LNCaP clone FGC (cell line): Measurements from ENCODE around the gene MRPS14.

Experiments used
- DNase-seq: peaks from one replicate; pipeline ENCODE4 v3.0.0-alpha.2; 2011; ENCODE audit warnings: low read depth
- H3K4me3 ChIP-seq: 2 replicates; pipeline ENCODE4 v1.5.1; 2011; ENCODE audit warnings: mild to moderate bottlenecking, low read depth, low read length, control low read depth
- TF ChIP-seq, protein P1 (sequence below): IDR thresholded peaks from 2 replicates; pipeline ENCODE4 v1.5.1; 2012; ENCODE audit warnings: mild to moderate bottlenecking; ENCODE audit not compliant: control insufficient read depth, insufficient read depth; ENCODE audit errors: extremely low read depth

Gene MRPS14

DNA sequence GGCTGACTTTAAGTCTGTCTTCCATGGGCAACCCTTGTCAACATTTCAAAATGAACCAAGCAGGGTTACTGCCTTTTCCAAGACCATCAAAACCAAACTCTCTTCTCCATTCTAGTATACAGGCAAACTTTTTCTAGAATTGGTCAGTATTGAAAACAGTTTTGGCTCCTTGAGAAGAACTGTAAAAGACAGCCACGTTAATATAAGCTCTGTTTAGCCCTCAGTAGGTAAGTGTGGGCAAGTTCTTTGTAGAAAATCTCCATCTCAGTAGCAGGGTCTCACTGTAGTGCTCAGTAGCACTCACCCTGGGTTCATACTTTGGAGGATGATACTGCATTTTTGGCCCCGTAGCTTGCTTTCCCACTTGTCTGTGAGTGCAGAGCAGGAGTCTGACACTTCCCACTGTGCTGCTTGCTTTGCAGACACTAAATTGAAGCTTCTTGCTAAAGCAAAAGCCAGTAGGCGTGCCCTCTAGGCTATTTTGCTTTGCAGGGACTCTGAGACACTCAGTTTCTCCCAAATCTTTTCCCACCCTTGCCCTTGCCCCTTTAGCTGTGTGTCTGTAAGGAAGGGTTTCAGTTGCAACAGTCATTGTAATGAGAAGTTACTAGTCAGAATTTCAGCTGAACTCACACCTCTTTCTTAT, 57.7 kb downstream of the MRPS14 start:
- DNase-seq: no peak
- TF ChIP-seq, protein P1, sequence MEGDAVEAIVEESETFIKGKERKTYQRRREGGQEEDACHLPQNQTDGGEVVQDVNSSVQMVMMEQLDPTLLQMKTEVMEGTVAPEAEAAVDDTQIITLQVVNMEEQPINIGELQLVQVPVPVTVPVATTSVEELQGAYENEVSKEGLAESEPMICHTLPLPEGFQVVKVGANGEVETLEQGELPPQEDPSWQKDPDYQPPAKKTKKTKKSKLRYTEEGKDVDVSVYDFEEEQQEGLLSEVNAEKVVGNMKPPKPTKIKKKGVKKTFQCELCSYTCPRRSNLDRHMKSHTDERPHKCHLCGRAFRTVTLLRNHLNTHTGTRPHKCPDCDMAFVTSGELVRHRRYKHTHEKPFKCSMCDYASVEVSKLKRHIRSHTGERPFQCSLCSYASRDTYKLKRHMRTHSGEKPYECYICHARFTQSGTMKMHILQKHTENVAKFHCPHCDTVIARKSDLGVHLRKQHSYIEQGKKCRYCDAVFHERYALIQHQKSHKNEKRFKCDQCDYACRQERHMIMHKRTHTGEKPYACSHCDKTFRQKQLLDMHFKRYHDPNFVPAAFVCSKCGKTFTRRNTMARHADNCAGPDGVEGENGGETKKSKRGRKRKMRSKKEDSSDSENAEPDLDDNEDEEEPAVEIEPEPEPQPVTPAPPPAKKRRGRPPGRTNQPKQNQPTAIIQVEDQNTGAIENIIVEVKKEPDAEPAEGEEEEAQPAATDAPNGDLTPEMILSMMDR: no peak
- H3K4me3 ChIP-seq: no peak overlapping the region

DNA sequence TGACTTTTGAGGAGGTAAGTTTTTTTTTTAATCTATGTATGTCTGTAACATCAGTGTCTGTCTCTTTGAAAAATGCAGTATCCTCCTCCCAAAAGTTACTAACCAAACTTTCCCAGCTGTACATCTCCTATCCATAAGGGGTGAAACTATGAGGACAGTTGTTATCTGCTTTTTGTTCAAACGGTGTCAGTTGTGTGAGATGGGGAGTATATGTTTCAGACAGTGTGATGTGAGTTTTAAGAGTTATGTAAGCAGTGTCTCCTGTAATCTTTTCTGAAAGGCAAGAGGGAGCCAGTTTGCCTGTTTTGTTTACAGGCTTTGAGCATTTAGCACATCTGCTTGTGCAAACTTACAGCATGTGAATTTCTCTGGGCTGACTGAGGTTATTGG, 58.3 kb downstream of the MRPS14 start:
- TF ChIP-seq, protein P1: no peak
- H3K4me3 ChIP-seq: no peak overlapping the region
- DNase-seq: no peak

DNA sequence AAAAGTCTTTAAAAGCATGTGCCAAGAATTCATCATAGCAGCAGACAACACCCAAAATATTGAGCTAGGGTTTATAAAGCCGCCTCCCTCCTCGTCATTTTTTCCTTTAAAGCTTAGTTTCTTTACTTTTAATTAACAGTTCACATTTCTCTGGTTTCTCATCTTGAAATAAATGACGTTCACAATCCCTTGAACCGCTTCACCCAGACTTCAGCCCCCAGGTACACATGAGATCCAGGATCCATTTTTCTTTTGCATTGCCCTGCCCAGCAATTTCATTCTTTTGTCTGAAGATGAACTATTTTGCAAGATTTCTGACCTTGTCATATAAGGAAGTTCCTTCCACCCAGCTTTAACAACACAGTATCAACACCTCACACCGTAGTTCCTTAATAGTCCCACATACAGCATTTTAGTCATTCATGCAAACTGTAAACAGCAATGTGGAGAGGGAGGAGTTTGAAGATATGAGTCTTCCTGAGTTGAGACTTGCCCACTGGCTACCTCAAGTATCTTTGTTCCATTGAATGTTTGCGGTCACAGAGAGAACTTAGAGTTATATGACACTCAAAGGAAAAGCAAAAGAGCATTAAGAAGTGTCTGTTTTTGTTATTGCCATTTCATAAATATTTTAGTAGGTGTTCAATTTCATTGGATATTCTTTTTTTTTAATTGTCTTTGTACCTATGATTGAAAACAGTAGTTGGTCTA, 58.8 kb downstream of the MRPS14 start:
- no peak overlapping the region for H3K4me3 ChIP-seq
- DNase-seq: no peak
- TF ChIP-seq, protein P1: no peak

DNA sequence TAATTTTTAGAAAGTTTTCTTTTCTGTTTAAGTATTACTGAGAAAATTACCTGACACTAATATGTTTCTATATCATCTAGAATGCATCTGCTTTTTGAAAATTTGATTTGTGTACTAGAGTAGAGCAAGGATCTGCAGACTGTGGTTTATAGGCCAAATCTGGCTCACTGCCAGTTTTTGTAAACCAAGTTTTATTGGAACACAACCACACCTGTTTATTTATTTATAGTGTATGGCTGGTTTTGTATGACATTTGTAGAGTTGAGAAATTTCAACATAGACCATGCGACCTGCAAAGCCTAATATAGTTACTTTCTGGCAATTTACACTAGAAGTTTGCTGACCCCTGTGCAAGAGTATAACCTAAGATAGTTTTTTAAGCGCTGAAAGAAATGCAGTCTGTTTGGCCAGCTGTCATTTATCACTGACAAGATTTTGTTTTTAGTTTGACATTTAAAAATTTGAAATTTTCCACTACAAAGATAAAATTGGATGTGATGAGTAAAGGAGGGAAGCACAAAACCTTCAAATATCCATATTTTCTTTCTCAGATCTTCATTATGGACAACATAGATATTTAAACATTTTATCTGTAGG, 59.6 kb downstream of the MRPS14 start:
- TF ChIP-seq, protein P1: no peak
- peak; percentile 90 for DNase-seq
- no peak overlapping the region for H3K4me3 ChIP-seq
